Left lobe of liver (tissue), 2 donors: ENCODE data around the gene SLC16A3. TPM values are rescaled to one million over a fixed set of nuclear protein-coding genes. Genes with fewer than 3 reads are reported as not detected.

Source experiments
- ATAC-seq: fragments of 200-7000 bp; cut with Tn5 transposase; one replicate; pipeline ENCODE4 v1.9.1; 2020; ENCODE audit warnings: mild to moderate bottlenecking, moderate library complexity
- DNase-seq: peaks from one replicate; pipeline ENCODE4 v3.0.0-alpha.2; 2020; ENCODE audit warnings: low spot score
- total RNA-seq: library from RNA; stranded (reverse); gene quantifications from one replicate; pipeline ENCODE4 v1.2.1, GENCODE V29; 2021
- donor health status: DM: no; HTN: no; CAD: no; lungs with moderate emphysema.
- donor health status: DM: no; HTN: yes; CAD: no.

Gene SLC16A3
- total RNA-seq, 1 donor from 2014 or later: 6.9 TPM

GRCh38 chr17:82280537-82280936 lies 51.7 kb downstream of the SLC16A3 start:
- ATAC-seq (no peak), DNase-seq (no peak)

- DNase-seq (no peak), ATAC-seq (no peak)
Observed at GRCh38 chr17:82281076-82281475, 52.2 kb downstream of the SLC16A3 start.

GRCh38 chr17:82281502-82282238 lies 52.8 kb downstream of the SLC16A3 start:
- DNase-seq (no peak), ATAC-seq (no peak)

DNA sequence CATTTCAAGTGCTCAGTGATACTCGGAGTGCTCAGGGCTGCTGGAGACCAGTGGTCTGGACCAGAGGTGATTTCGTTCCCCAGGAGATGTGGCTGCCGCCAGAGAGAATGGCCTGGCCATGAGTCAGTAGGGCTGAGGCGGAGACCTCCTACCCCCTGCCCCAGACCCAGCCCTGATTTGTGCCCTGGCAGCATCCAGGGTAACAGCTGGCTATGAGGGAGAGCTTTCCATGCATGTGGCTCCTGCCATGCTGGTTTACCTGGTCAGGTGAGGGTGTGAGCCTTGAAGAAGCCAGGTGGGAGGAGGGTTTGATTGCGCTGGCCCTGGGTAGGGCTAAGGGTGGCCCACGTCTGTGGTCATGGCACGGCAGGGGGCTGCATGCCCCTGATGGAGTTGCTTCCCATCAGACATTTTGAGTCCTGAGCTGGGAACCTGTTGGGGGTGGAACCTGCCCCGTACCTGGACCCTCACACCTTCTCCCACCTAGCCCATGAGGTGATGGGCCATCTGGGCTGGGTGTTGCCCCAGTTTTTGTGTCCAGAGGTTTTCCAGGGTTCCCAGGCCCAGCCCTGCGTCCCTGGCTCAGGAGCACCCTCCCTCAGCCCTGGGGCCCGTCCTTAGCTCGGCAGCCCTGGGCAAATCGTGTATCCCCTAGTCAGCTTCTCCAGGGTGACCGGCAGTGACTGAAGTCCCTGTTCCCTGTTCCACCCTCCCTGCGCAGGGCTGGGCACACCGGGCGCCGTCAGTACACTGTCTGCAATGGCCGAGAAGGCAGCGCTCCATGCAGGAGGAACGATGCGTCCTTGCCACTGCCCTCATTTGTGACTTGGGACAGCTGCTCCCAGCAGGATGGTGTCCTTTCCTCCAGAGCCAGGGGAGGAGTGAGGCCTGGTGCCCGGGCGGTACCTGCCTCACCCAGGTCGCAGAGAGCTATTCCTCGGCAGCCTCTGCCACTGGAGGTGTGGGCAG lies 53.7 kb downstream of the SLC16A3 start:
- DNase-seq (no peak), ATAC-seq (no peak)

GRCh38 chr17:82283208-82283749 lies 54.4 kb downstream of the SLC16A3 start:
- ATAC-seq (no peak), DNase-seq (no peak)

DNA sequence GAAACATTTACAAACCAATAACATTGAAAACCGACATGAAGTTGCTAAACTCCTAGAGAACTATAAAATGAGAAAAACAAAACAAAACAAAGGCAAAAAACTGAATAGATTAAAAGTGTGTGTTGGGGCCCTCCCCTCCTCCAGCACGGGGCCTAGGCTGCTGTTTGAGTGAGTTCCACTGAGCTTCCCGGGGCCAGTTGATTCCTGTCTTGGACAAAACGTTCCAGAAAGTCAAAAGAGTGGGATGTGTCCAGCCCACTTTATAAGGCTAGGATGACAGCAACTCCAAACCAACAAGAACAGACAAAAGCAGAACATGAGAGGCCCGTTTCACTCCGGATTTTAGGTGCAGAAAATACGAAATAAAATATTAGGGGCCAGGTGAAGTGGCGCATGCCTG lies 56.3 kb downstream of the SLC16A3 start:
- DNase-seq (no peak), ATAC-seq (no peak)

- ATAC-seq: no peak
- DNase-seq: no peak
Observed at GRCh38 chr17:82287013-82287867, 58.4 kb downstream of the SLC16A3 start.

DNA sequence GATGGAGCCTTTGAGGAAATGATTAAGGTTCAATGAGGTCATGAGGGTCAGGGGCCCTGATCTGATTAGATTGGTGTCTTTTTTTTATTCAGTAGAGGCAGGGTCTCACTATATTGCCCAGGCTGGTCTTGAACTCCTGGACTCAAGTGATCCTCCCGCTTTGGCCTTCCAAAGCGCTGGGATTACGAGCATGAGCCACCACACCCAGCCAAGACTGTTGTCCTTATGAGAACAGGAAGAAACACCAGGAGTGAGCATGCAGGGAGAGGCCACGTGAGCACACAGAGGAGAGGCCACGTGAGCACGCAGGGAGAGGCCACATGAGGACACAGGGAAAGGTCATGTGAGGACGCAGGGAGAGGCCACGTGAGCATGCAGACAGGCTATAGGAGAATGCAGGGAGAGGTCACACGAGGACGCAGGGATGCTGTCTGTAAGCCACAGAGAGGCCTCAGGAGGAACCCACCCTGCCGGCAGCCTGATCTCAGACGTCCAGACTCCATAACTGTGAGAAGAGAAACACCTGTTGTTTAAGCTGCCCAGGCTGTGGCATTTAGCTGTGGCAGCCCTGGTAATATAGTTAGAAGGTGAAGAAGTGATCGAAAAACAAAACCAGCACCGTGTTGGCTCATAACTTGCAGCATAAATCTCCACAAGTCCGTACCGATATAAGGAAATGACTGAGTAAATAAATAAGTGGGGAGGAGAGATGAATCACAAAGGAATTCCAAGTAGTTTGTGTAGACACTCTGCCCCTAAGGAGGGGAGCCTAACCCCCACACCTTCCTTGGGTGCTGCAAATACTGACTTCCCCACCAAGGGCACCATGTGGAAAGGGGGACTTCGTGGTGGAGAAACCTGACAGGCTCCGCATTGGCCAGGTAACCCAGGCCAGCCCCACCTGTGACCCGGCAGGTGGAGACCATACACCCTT lies 59.3 kb downstream of the SLC16A3 start:
- ATAC-seq (peak; percentile 20), DNase-seq (no peak)

Other genes starting within 250 kb of the SLC16A3 start
- 60.0 TPM for gene CENPX, start 206.2 kb upstream of the SLC16A3 start, total RNA-seq
- 19.4 TPM for gene LRRC45, start 205.7 kb upstream of the SLC16A3 start, total RNA-seq
- 8.7 TPM for gene RAC3, start 197.4 kb upstream of the SLC16A3 start, total RNA-seq
- gene DCXR, start 191.3 kb upstream of the SLC16A3 start, total RNA-seq: 1,477 TPM
- 45.8 TPM for gene RFNG, start 177.2 kb upstream of the SLC16A3 start, total RNA-seq
- gene GPS1, start 177.1 kb upstream of the SLC16A3 start, total RNA-seq: 84.1 TPM
- gene DUS1L, start 163.2 kb upstream of the SLC16A3 start, total RNA-seq: 121 TPM
- 267 TPM for gene FASN, start 130.8 kb upstream of the SLC16A3 start, total RNA-seq
- 32.8 TPM for gene CCDC57, start 16.2 kb upstream of the SLC16A3 start, total RNA-seq
- gene CSNK1D, start 44.7 kb downstream of the SLC16A3 start, total RNA-seq: 49.6 TPM
- gene CD7, start 88.6 kb downstream of the SLC16A3 start, total RNA-seq: 1.4 TPM
- gene SECTM1, start 104.7 kb downstream of the SLC16A3 start, total RNA-seq: 3.0 TPM
- gene TEX19, start 130.2 kb downstream of the SLC16A3 start, total RNA-seq: not detected
- gene UTS2R, start 142.7 kb downstream of the SLC16A3 start, total RNA-seq: not detected
- 44.3 TPM for gene HEXD, start 189.3 kb downstream of the SLC16A3 start, total RNA-seq
- gene OGFOD3, start 189.5 kb downstream of the SLC16A3 start, total RNA-seq: 18.4 TPM
- 35.5 TPM for gene CYBC1, start 221.7 kb downstream of the SLC16A3 start, total RNA-seq
- gene NARF, start 229.7 kb downstream of the SLC16A3 start, total RNA-seq: 22.5 TPM